Measurements from ENCODE around the gene ZNF784.

ZNF784 gene

GRCh38 chr19:55594996-55595545 is 29.3 kb downstream of the ZNF784 start:
- no peak for TF ChIP-seq REST (IDR thresholded peaks at IDR 0.05; ENCODE audit: insufficient replicate concordance, low read depth)
- TF ChIP-seq SPI1 (IDR thresholded peaks at IDR 0.05; ENCODE audit: borderline replicate concordance, low read depth), result no peak
- TF ChIP-seq CTCF (IDR thresholded peaks at IDR 0.05; ENCODE audit: insufficient read depth, low read length), result no peak
- no peak overlapping the region for H3K27ac ChIP-seq (replicated peaks)
- DNase-seq (ENCODE audit: low read depth in 1 of 2, low spot score in 1 of 2), result no peak
- no peak overlapping the region for H3K4me3 ChIP-seq (replicated peaks; ENCODE audit: insufficient read depth, low read length)
- H3K27me3 ChIP-seq (ENCODE audit: insufficient read depth, poor library complexity, severe bottlenecking), result no peaks in the 10 kb centered on the region

- TF ChIP-seq SPI1 (IDR thresholded peaks at IDR 0.05; ENCODE audit: borderline replicate concordance, low read depth), result no peak
- TF ChIP-seq CTCF (IDR thresholded peaks at IDR 0.05; ENCODE audit: insufficient read depth, low read length), result no peak
- no peak for TF ChIP-seq POLR2AphosphoS5 (IDR thresholded peaks at IDR 0.05; ENCODE audit: low read depth)
- no peak for TF ChIP-seq GABPA (IDR thresholded peaks at IDR 0.05; ENCODE audit: low read depth)
- TF ChIP-seq REST (IDR thresholded peaks at IDR 0.05; ENCODE audit: insufficient replicate concordance, low read depth), result no peak
- no peaks in the 10 kb centered on the region for H3K27me3 ChIP-seq (ENCODE audit: insufficient read depth, poor library complexity, severe bottlenecking)
- no peak overlapping the region for H3K27ac ChIP-seq (replicated peaks)
- DNase-seq (ENCODE audit: low read depth in 1 of 2, low spot score in 1 of 2), result no peak
- H3K4me3 ChIP-seq (replicated peaks; ENCODE audit: insufficient read depth, low read length), result no peak overlapping the region
Observed at GRCh38 chr19:55593096-55593772, 31.1 kb downstream of the ZNF784 start.

GRCh38 chr19:55592391-55593090 is 31.8 kb downstream of the ZNF784 start:
- TF ChIP-seq POLR2AphosphoS5 (IDR thresholded peaks at IDR 0.05; ENCODE audit: low read depth) (no peak), SPI1 (IDR thresholded peaks at IDR 0.05; ENCODE audit: borderline replicate concordance, low read depth) (no peak), GABPA (IDR thresholded peaks at IDR 0.05; ENCODE audit: low read depth) (no peak), CTCF (IDR thresholded peaks at IDR 0.05; ENCODE audit: insufficient read depth, low read length) (no peak), REST (IDR thresholded peaks at IDR 0.05; ENCODE audit: insufficient replicate concordance, low read depth) (no peak)
- H3K4me3 ChIP-seq (replicated peaks; ENCODE audit: insufficient read depth, low read length), result no peak overlapping the region
- H3K27ac ChIP-seq (replicated peaks), result no peak overlapping the region
- no peaks in the 10 kb centered on the region for H3K27me3 ChIP-seq (ENCODE audit: insufficient read depth, poor library complexity, severe bottlenecking)
- no peak for DNase-seq (ENCODE audit: low read depth in 1 of 2, low spot score in 1 of 2)

All from HL-60 (cell line).